ENCODE measurements around the gene MPL.

Gene MPL

DNA sequence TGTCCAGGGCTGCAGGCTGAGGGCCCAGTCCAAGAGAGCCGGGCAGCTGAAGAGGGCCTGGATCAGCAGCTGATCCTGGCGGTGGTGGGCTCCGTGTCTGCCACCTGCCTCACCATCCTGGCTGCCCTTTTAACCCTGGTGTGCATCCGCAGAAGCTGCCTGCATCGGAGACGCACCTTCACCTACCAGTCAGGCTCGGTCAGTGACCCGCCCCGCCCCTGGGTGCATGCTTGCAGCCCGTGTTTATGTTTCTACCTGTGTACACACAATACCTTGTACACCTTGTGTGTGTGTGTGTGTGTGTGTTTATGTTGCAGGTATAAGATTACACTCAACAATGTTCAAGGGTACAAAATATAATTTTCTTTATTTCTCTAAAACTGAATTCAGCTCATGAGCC lies 23.8 kb upstream of the MPL start:
- H3K4me3 Mint-ChIP-seq: no peak overlapping the region
- no peak for DNase-seq
- peaks cover 26% of the 10 kb centered on the region for H3K4me1 Mint-ChIP-seq
- no peaks in the 10 kb centered on the region for H3K9me3 Mint-ChIP-seq
- TF ChIP-seq, protein P1, sequence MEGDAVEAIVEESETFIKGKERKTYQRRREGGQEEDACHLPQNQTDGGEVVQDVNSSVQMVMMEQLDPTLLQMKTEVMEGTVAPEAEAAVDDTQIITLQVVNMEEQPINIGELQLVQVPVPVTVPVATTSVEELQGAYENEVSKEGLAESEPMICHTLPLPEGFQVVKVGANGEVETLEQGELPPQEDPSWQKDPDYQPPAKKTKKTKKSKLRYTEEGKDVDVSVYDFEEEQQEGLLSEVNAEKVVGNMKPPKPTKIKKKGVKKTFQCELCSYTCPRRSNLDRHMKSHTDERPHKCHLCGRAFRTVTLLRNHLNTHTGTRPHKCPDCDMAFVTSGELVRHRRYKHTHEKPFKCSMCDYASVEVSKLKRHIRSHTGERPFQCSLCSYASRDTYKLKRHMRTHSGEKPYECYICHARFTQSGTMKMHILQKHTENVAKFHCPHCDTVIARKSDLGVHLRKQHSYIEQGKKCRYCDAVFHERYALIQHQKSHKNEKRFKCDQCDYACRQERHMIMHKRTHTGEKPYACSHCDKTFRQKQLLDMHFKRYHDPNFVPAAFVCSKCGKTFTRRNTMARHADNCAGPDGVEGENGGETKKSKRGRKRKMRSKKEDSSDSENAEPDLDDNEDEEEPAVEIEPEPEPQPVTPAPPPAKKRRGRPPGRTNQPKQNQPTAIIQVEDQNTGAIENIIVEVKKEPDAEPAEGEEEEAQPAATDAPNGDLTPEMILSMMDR (IDR thresholded peaks at IDR 0.05): no peak
- H3K36me3 Mint-ChIP-seq (ENCODE audit: low read depth): no peaks in the 10 kb centered on the region
- H3K27ac Mint-ChIP-seq: no peak overlapping the region
- H3K27me3 Mint-ChIP-seq (ENCODE audit: low read depth, poor library complexity): peaks cover 4% of the 10 kb centered on the region

DNA sequence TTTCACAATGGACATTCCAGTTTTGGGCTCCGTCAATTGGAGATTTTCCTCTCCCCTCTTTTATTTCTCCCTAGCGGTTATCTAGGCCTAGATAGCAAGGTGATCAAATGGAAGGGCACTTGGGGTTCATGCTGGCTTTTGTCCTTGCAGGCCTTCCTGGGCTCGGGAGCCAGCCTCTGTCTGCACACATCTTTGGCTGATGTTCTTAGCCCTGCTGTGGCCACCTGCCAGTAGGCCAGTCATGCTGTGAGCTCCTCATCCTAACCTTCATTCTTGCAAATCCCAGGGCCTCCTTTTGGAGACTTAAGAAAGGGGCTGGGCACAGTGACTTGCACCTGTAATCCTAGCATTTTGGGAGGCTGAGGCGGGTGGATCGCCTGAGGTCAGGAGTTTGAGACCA lies 23.4 kb upstream of the MPL start:
- no peaks in the 10 kb centered on the region for H3K36me3 Mint-ChIP-seq (ENCODE audit: low read depth)
- peaks cover 26% of the 10 kb centered on the region for H3K4me1 Mint-ChIP-seq
- DNase-seq: no peak
- no peaks in the 10 kb centered on the region for H3K9me3 Mint-ChIP-seq
- no peak overlapping the region for H3K4me3 Mint-ChIP-seq
- TF ChIP-seq, protein P1 (IDR thresholded peaks at IDR 0.05): no peak
- no peak overlapping the region for H3K27ac Mint-ChIP-seq
- H3K27me3 Mint-ChIP-seq (ENCODE audit: low read depth, poor library complexity): peaks cover 4% of the 10 kb centered on the region

DNA sequence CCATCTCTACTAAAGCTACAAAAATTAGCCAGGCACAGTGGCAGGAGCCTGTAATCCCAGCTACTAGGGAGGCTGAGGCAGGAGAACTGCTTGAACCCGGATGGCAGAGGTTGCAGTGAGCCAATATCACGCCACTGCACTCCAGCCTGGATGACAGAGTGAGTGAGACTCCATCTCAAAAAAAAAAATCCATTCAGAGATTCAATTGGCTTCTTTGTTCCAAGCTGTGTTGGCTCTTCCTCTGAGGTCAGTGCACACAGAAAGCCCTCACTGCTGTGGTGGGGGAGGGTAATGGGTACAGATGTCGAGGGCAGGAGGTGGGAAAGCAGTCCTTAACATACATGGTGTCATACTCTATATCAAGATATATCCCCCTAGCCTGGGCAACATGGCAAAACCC lies 22.1 kb upstream of the MPL start:
- TF ChIP-seq, protein P1 (IDR thresholded peaks at IDR 0.05): no peak
- no peak for DNase-seq
- no peaks in the 10 kb centered on the region for H3K9me3 Mint-ChIP-seq
- H3K27ac Mint-ChIP-seq: no peak overlapping the region
- peaks cover 36% of the 10 kb centered on the region for H3K4me1 Mint-ChIP-seq
- no peaks in the 10 kb centered on the region for H3K36me3 Mint-ChIP-seq (ENCODE audit: low read depth)
- peaks cover 7% of the 10 kb centered on the region for H3K27me3 Mint-ChIP-seq (ENCODE audit: low read depth, poor library complexity)
- no peak overlapping the region for H3K4me3 Mint-ChIP-seq

DNA sequence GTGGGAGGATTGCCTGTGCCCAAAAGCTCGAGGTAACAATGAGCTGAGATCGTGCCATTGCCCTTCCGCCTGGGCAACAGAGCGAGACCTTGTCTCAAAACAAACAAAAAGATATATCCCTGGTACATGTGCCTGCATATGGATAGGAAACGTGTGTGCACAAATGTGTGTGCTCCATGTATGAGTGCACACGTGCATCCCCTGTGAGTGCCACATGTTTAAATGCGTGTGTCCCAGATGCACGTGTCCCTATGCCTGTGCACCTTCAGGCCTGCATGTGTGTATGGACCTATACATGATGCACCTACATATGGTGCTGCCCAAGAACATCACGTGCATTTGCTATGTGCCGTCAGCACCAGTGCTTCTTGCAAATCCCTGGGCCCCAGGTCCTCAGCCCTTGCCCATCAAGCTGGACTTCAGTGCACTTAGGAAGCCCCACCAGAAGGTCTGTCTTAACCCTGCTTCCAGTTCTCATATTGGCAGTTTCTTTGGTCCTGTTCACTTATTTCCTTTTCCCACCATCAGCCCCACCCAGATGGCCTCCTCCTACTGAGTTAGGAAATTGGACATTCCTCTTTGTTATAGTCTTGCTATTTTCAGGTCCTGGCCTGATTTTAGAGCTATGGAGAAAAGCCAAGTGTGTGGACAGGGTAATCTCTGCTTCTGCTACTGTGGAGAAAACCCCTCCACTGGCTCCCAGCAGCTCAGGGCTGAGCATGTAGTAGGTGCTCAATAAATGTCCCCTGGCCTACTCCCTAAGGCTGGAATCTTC lies 21.5 kb upstream of the MPL start:
- Mint-ChIP-seq H3K4me3 (no peak overlapping the region), H3K36me3 (ENCODE audit: low read depth) (no peaks in the 10 kb centered on the region), H3K27ac (no peak overlapping the region), H3K9me3 (no peaks in the 10 kb centered on the region), H3K27me3 (ENCODE audit: low read depth, poor library complexity) (peaks cover 7% of the 10 kb centered on the region), H3K4me1 (peaks cover 30% of the 10 kb centered on the region)
- TF ChIP-seq, protein P1 (IDR thresholded peaks at IDR 0.05): no peak
- no peak for DNase-seq

DNA sequence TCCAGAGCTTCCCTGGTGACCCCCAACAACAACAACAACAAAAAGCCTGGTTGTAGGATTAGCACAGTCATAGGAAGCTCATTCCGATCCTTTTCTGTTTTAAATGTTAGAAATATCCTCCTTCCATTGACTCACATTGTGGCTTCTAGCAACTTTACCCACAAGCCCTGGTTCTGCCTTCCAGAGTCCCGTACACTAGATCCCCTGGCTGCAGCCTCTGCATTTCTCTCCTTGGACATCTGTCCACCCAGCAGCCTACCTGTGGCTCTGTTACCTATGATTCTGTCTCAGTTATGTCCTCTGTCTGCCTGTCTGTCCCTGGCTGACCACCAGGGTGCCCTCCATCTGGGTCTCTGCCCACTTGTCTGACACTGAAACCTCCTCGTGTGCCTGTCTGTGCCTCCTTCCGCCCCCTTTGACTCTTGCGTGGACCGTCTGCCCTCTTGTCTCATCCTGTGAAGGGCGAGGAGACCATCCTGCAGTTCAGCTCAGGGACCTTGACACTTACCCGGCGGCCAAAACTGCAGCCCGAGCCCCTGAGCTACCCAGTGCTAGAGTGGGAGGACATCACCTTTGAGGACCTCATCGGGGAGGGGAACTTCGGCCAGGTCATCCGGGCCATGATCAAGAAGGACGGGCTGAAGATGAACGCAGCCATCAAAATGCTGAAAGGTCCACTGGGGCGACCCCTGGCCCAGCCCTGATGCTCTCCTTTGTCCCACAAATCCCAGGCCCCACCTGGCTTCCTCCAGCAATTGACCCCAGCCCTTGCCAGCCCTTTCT lies 20.7 kb upstream of the MPL start:
- Mint-ChIP-seq H3K27ac (peak overlapping the region; percentile 58), H3K4me3 (no peak overlapping the region), H3K36me3 (ENCODE audit: low read depth) (no peaks in the 10 kb centered on the region)

More for the DNA sequence above, 20.7 kb upstream of the MPL start:
- DNase-seq: no peak
- H3K27me3 Mint-ChIP-seq (ENCODE audit: low read depth, poor library complexity): peaks cover 9% of the 10 kb centered on the region
- H3K4me1 Mint-ChIP-seq: peaks cover 33% of the 10 kb centered on the region
- H3K9me3 Mint-ChIP-seq: no peaks in the 10 kb centered on the region
- TF ChIP-seq, protein P1 (IDR thresholded peaks at IDR 0.05): no peak

Measured in nephron progenitor cell (in vitro differentiated cells).